SU-DHL-6 (cell line): ENCODE results near the gene SFI1.

ENCODE experiments used
- CTCF ChIP-seq: fragments of 200-600 bp; sonication (generic); IDR thresholded peaks from one replicate; pipeline ENCODE4 v1.5.1; 2017; ENCODE audit warnings: antibody characterized with exemption, mild to moderate bottlenecking, low read length, moderate library complexity; ENCODE audit not compliant: insufficient read depth, poor library complexity, severe bottlenecking
- EZH2phosphoT487 ChIP-seq: fragments of 200-600 bp; sonication (generic), shearing (Covaris generic); conservative IDR thresholded peaks from 2 replicates; pipeline ENCODE4 v1.6.1; 2018; ENCODE audit warnings: mild to moderate bottlenecking, antibody characterized with exemption, low read length, moderate library complexity, mixed read lengths

GRCh38 chr22:31561970-31562369 lies 65.6 kb downstream of the SFI1 start:
- TF ChIP-seq CTCF, result no peak
- no peak for TF ChIP-seq EZH2phosphoT487
